ENCODE results near the gene GDPD3.

Gene GDPD3

GRCh38 chr16:30063278-30063892 is 50.0 kb downstream of the GDPD3 start:
- Histone ChIP-seq H3K4me1 (ENCODE audit: control insufficient read depth in 1 of 2, insufficient read depth in 1 of 2, low read depth in 1 of 2, low read length in 1 of 2) (peaks cover 38 to 46% of the 10 kb centered on the region in 2 experiments), H3K9me3 (no peaks in the 10 kb centered on the region), H3K4me3 (ENCODE audit: low read depth in 1 of 2, low read length in 1 of 2) (peak overlapping the region; percentile 96 to 100), H3K27ac (peak overlapping the region; percentile 99), H3K27me3 (no peaks in the 10 kb centered on the region), H3K36me3 (peaks cover 15% of the 10 kb centered on the region)
- no peak for TF ChIP-seq CTCF (IDR thresholded peaks at IDR 0.05)

GRCh38 chr16:30060836-30061554 is 52.3 kb downstream of the GDPD3 start:
- no peak for TF ChIP-seq CTCF (IDR thresholded peaks at IDR 0.05)
- Histone ChIP-seq H3K36me3 (no peaks in the 10 kb centered on the region), H3K9me3 (no peaks in the 10 kb centered on the region), H3K4me1 (ENCODE audit: control insufficient read depth in 1 of 2, insufficient read depth in 1 of 2, low read depth in 1 of 2, low read length in 1 of 2) (peaks cover 23% of the 10 kb centered on the region in 2 experiments), H3K27me3 (no peaks in the 10 kb centered on the region), H3K27ac (no peak overlapping the region), H3K4me3 (ENCODE audit: low read depth in 1 of 2, low read length in 1 of 2) (no peak overlapping the region)

GRCh38 chr16:30060346-30060745 is 53.0 kb downstream of the GDPD3 start:
- no peaks in the 10 kb centered on the region for H3K9me3 ChIP-seq
- H3K27me3 ChIP-seq, result no peaks in the 10 kb centered on the region
- TF ChIP-seq CTCF (IDR thresholded peaks at IDR 0.05), result no peak
- H3K36me3 ChIP-seq, result no peaks in the 10 kb centered on the region
- H3K4me1 ChIP-seq (ENCODE audit: control insufficient read depth in 1 of 2, insufficient read depth in 1 of 2, low read depth in 1 of 2, low read length in 1 of 2), result peaks cover 23% of the 10 kb centered on the region in 2 experiments
- H3K27ac ChIP-seq, result no peak overlapping the region
- no peak overlapping the region for H3K4me3 ChIP-seq (ENCODE audit: low read depth in 1 of 2, low read length in 1 of 2)

GRCh38 chr16:30054959-30055553 is 58.3 kb downstream of the GDPD3 start:
- no peak overlapping the region for H3K27ac ChIP-seq
- H3K36me3 ChIP-seq, result no peaks in the 10 kb centered on the region
- no peak overlapping the region for H3K4me3 ChIP-seq (ENCODE audit: low read depth in 1 of 2, low read length in 1 of 2)

More at GRCh38 chr16:30054959-30055553, 58.3 kb downstream of the GDPD3 start:
- no peak for TF ChIP-seq CTCF (IDR thresholded peaks at IDR 0.05)
- no peaks in the 10 kb centered on the region for H3K27me3 ChIP-seq
- no peaks in the 10 kb centered on the region for H3K9me3 ChIP-seq
- H3K4me1 ChIP-seq (ENCODE audit: control insufficient read depth in 1 of 2, insufficient read depth in 1 of 2, low read depth in 1 of 2, low read length in 1 of 2), result peaks cover 10 to 16% of the 10 kb centered on the region in 2 experiments

Data from neutrophil (primary cell).